Measurements from ENCODE around the gene DNM3.
"Not testable (repeated sequence)": the region's sequence is repeated elsewhere in the genome, so short reads cannot be mapped to it uniquely, and the experiment has no call there.

Gene DNM3

DNA sequence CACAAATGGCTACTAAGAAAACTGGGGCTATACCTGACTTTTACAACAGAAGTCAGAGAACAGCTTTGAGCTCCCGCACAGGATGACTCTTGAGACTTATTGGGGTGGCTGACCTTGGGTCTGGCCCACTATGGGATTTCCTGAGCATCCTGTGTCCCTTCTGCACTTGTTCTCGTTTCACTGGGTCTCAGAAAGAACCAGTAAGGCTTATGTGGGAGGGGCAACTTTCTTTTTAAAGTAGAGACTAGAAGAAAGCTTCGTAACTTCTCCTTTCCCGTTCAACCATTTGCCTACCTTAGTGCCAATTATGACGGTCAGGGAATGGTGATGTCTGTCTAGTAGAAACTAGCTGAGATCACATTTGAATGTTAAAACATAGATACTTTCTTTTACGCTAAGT lies 519.7 kb downstream of the DNM3 start:
- DNase-seq (ENCODE audit: low read depth), result no peak

DNA sequence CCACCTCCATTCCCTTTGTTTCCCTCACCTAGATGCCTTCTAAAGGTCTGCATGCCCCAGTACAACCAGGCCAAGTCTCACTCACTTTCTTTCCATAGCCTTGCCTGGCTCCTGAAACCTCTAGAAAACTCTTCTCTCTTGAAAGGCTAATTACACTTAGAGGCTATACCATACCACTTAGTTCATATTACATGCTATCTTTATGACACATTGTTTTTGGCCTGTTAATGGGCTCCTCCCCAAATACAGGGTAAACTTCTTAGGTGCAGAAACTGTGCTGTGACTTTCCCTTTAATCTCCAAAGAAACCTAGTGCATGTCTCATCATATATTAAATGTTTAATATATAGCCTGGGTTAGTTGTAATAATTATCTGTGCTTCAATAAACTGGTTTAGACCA lies 522.6 kb downstream of the DNM3 start:
- DNase-seq (ENCODE audit: low read depth), result no peak

DNA sequence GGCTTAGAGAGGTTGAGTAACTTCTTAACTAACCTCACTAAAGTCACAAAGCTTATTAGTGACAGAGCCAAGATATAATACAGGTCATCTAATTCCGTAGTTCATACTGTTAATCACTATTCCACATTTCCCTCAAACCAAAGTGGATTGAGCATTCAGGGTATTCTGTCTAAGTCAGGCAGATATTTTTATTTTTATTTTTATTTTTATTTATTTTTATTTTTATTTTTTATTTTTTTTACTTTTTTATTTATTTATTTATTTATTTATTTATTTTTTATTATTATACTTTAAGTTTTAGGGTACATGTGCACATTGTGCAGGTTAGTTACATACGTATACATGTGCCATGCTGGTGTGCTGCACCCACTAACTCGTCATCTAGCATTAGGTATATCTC lies 530.3 kb downstream of the DNM3 start:
- DNase-seq (ENCODE audit: low read depth), result not testable (repeated sequence)

DNA sequence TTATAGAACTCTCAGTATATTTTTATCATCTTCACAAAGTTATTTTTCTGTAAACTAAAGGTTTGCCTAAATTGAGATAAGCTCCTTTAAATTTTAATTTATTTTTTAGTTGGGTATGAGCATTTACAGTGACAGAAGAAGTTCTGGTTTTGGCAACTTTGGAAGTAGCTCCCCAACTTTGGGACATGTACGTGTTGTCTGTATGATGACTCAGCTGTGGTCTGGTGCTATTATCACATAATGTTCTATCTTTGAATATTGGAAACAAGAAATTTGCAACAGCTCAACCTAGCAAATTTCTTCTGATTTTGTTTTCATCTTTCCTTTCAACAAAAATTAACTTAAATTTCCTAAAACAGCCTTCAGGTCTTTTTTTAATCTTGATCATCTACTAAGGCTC lies 532.6 kb downstream of the DNM3 start:
- no peak for DNase-seq (ENCODE audit: low read depth)

DNA sequence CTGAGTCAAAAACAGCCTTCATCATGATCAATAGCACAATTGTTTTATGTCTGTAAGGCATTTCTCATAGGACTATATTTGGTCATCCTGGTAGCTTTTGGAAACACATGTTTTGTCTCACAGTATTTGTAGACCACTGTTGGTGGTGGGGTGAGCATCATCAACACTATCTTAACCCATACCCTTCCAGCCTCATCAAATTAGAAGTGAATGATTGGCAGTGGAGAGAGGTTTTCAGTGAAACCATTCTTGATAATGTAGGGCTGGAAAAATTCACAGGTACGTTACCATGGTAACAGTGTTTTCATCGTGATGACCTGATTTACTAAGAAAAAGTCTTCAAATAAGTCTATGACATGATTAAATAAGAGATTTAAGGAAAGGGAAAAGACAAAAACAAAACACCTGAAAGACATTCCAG lies 533.9 kb downstream of the DNM3 start:
- DNase-seq (ENCODE audit: low read depth), result no peak

DNA sequence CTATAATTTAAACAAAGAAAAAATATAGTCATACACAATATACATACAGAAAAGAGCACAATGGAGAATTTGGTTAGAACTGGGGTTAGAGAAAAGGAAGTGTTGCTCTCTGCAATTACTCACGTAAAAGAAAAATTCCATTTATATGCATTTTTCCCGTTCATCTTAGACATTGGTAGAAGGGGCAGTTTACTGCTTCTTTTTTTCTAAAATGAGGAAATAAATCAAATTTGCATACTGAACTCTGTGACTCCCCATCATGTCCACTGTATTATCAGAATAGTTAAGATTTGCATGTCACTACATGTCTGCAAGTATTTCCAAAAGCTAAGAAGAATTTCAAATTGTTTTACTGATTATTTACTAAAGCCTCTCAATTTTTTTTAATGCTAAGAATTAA lies 535.1 kb downstream of the DNM3 start:
- DNase-seq (ENCODE audit: low read depth), result no peak

DNA sequence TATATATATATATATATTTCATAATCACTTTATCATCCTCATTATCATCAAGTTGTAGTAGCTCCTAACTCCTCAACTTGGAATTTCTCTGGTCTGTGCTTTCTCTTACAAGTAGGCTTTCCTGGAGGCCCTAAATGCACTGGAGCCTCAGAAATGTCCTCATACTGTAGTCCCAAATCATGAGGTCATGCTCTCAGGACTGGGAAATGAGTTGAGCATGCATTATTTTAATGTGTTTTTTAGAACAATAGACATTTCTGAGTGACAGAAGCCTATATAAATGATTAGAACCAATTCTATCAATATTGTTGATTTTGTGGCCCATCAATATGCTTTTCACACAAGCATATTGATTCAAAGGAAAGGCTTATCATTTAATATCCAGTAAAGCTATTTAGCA lies 536.3 kb downstream of the DNM3 start:
- no peak for DNase-seq (ENCODE audit: low read depth)

DNA sequence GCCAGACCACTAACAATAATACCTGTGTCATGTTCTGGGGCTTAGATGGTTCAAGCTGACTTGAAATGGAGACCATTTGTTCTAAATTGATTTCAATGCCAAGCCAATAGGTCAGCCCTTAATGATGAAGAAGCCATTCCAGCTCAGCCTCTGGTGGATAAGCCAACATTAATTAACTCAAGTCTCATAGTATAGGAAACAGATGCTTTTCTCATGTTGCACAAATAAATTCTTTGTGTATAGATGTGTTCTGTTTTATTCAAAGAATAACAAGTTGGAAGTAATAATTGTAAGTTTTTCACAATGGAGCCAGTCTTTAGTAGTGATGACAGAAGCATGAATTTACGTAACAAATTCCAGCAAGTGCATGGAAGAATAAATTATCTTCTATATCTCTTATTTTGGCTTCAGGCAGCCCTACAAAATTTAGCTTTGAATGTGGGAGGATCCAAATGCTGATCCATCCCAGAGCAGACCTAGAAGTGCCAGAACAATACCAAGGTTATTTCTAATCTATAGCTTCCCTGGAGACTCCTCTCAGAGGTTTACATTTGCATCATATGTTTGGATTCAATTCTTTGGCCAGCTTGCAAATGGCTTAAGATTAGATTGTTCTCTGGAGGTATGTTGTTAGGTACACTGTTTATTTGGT lies 536.9 kb downstream of the DNM3 start:
- no peak for DNase-seq (ENCODE audit: low read depth)

DNA sequence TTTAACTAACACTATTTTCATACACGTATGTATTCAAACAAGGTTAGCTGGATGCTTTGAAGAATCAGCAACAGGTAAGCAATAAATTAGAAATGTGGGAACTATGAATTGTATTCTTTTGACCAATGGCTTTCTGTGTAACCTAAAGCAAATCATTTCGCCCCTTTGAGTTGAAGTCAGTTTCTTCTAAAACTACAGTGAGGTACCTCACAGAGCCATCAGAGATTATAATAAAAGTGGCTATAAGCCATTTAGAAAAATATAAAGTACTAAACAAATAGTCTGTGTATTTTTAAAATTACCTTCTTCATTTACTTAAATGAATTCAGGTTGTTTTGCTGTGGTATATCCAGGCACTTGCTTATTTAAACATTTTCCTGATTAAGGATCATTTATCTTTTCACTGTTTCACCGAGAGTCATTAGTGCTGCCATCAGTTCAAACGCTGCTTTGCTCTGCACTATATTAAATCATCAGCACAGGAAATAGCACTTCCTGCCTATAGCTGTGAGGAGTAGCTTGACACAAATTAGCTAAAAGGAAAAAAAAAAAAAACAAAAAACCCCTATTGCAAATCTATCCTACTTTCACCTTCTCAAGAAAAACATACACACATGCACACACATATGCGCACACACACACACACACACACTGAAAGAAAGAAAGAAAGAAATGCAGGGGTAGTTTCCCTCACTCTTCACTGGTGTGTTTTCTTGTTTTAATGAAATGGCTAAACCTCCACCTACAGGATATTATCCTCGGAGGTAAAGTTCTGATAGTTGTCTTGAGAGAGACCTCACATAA lies 539.3 kb downstream of the DNM3 start:
- no peak for DNase-seq (ENCODE audit: low read depth)

DNA sequence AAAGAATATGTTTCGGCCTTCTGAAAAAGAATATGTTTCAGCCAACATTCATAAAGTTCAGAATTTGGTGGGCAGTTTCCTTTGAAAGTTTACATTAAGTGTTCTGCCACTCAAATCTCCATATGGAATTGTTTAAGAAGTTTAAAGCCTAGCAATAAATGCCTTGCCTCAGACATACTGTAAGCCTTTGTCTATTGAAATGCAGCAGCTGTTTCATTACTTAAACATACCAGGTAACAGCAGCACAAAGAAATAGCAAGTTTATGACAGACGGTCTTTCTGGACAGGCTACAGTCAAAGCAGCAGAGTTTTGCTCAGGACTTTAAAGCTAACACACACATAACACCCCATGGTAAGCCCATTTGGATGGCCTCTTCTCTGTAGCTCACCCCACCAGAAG lies 540.6 kb downstream of the DNM3 start:
- DNase-seq (ENCODE audit: low read depth), result no peak

DNA sequence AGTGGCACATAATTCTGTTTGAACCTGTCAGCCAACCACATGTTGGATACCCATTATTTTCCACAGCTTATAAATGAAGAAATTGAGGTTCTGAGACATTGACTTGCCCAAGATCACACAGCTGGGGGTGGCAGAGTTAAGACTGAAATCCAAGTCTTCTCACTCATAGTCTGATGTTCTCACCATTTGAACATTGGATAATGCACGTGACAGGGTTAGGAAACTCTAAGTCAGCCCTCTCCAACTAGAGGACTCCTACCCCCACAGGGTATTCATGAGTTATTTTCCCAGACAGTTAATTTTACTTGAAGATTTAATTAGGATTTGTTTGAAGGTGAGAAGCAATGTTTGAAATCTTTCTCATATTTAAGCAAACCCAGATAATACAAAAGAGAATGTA lies 541.1 kb downstream of the DNM3 start:
- DNase-seq (ENCODE audit: low read depth), result no peak

DNA sequence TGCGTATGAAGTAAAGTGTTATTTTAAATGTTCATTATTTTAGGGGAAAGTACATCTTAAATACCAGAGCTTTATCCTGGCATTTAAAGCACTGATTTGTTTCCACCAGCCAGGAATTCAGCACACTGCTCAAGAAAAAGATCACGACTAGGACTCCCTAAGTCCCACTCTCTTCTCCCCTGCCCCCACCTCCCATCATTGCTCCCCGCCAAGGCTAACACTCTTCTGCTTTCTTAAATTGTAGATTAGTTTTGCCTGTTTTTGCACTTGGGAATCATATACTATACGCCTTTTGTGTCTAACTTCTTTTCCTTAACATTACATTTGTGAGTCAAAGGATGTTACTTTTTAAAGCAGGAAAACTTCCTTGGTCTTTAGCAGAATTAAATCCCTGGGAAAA lies 541.7 kb downstream of the DNM3 start:
- DNase-seq (ENCODE audit: low read depth), result no peak

DNA sequence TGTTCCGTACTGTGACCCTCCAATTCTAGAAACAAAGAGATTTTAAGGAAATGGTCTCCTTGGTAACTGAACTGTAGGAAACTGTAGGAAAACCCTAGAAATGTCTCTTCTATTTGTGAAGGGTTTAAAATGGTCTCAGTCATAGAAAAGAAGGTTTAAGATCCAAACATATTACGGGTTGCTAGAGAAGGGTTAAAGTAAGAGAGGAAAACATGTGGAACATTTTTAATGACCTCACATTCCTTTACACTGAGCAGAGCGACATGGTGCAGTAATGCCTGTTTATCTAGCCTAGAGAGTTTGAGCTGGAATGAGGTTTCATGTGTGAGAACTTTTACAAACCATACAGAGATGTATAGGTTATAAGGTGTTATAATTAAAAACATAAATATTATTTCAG lies 542.2 kb downstream of the DNM3 start:
- no peak for DNase-seq (ENCODE audit: low read depth)

DNA sequence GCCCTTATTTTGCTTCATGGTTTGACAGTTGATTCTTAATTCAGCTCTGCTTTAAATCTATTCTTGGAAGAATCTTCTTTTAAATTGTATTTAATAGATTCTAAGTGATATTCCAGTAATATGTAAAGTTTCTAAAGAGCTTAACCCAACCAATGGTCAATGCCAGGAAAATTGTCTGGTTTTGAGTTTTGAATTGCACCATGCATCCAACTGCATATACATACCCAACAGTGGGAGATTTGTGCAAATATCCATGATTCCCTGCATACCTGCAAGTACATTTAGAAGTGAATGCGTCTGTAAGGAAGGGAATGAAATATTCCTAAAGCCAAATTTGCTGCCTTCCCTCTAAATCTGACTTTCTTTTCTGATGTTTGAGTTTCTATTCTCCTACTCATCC lies 543.4 kb downstream of the DNM3 start:
- no peak for DNase-seq (ENCODE audit: low read depth)

DNA sequence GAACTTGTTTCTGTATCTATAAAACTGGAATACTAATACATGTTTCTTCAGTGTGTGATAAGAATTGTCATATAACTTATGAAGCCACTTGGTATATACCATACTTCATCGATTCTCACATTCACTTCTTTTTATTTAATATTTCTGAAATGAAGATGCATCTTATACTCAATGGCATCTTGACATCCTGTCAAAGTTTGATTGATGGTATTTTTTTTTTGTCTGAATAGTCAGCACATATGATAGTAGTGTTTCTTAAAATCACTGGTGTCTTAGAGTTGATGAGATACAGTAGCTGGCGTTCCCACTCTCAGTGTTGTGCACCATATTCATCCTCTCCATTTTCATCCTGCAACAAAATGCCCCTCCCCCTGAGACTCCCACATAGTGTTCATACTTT lies 544.7 kb downstream of the DNM3 start:
- DNase-seq (ENCODE audit: low read depth), result no peak

DNA sequence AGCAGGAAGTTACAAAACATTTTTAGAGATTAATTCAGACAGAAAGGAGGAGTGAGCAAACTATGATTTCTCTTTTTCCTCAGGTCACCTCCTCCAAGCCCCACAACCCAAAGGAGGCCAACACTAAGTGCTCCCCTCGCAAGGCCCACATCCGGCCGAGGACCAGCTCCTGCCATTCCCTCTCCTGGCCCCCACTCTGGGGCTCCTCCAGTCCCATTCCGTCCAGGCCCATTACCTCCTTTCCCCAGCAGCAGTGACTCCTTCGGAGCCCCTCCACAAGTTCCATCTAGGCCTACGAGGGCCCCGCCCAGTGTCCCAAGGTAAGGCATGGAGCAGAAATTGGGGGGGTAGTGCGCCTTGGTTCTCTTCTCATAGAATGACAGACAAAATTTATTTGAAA lies 547.2 kb downstream of the DNM3 start:
- DNase-seq (ENCODE audit: low read depth), result no peak

DNA sequence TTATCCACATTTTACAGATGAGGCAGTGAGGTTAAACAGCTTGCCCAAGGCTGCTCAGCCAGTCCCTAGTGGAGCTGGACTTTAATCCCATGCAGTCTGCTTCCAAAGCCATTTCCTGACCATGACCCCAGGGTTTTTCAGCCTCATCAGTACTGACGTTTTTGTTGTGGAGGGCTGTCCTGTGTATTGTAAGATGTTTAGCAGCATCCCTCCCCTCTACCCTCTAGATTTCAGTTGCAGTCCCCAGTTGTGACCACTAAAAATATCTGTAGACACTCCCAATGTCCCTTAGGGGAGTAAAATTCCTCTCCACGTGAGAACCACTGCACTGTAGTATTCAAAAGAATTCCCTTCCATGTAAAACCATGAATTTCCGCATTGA lies 549.0 kb downstream of the DNM3 start:
- no peak for DNase-seq (ENCODE audit: low read depth)

DNA sequence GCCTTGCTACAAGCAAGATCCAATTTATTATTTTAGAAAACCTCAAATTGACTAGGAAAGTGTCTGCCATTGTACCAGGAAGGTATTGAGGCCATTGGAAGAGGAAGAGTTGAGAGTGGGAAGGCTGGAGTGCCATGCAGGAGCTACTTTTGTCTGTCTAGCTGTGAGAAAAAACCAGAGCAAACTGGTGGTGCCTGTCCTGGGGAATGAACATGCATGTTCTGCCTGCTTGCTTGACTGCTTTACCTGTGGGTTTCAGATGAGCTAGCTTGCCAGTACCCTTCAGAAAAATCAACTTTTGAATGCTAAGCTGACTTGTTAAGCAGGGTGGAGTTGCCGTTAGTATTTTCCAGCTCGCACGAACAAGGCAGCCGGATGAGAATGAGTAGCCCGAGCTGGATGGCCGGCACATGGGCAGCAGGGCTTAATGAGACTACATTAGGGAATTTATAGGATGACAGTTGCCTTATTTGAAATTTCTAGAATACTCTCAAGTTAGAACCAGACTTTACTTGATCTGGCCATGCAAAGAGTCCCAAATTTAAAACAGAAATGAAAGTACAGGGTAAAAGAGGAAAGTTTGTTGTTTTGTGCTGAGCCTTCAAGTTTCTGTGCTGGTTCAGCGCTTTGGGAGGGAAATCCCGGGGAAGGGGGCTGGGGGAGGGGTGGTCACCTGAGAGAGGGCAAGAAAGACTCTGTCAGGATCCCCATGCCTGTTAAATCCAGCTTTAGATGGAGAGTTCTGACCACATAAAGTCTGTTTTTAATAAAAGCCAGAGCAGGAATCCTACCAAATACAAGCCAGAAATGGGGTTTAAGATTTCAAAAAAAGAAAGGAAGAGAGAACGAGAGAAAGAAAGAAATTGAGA lies 549.6 kb downstream of the DNM3 start:
- DNase-seq (ENCODE audit: low read depth), result no peak

DNA sequence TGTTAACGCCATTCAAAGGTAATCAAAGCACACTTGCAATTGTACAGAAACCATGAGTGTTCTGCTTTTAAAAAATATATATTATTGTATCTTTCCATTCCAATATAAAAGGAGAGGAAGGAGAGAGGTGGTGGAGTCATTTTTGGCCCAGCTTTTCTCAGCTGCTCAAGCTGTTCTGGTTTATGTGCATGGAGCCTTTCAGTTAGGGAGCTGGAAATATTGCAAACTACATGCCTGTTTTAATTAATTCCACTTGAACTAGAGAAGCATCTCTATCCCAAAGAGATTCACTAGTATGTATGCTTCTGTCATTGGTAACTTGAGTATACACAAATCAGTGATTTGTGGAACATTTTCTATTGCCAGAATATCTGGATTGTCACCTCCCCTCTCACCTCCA lies 550.7 kb downstream of the DNM3 start:
- no peak for DNase-seq (ENCODE audit: low read depth)

DNA sequence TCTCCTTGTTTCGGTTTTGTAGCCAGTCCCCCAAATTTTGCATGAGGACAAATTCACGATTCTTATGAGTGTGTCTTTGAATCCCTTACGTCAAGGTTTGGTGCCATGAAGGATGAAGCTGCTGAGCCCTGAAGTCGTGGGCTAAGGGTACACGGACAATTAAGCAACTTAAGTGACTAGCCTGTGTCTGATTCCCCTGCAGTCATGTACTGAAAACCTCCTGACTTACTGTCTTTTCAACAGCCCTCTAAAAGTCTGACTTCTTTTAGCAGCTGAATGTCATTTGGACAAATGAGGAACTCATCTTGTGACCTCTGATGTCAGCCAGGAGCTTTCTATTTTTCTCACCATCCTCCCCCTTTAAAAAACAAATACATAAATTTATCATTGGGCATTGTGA lies 552.1 kb downstream of the DNM3 start:
- DNase-seq (ENCODE audit: low read depth), result no peak

DNA sequence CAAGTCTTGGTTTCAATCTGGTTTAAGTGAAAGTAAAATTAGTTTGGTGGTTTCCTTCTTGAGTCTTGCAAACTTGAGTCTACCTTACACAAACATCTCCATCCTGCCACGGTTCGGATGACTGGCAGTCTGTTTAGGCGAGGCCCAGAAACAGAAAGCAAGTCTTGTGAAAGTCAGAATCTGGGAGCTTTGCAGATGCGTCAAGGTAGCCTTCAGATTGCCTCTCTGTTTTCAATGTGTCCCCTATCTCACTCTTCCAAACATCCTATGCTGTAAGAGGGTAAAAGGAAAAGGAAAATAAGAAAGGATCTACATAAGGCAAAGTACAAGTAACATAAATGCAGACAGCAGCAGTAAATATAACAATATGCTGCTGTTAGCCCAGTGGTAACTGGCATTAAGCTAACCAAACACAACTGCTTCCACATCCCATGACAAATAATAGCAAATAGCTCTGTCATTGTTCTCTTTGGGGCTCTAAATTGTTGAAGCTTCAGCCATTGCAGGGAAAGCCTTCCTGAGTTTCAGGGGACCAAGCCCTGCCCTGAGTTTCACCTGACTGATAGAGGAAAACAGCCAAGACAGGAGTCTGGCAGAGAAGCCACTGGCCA lies 552.9 kb downstream of the DNM3 start:
- DNase-seq (ENCODE audit: low read depth), result peak; percentile 13

DNA sequence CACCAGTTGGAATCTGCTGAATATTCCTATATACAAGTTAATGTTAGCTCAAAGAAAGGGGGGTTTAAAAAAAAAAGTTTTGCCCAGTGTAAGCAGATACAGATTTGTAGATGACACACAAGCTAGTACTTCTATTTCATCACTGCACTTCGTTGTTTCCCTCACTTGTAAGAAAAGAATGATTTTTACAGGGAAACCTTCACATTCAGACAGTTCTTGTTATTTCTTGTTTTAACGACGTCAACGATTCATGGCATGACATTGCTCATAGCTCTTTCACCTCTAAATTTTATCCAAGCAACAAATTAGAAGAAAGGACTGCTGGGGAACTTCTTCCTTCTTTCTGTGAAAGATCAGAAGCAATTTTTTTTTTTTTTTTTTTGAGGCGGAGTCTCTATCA lies 553.5 kb downstream of the DNM3 start:
- no peak for DNase-seq (ENCODE audit: low read depth)

DNA sequence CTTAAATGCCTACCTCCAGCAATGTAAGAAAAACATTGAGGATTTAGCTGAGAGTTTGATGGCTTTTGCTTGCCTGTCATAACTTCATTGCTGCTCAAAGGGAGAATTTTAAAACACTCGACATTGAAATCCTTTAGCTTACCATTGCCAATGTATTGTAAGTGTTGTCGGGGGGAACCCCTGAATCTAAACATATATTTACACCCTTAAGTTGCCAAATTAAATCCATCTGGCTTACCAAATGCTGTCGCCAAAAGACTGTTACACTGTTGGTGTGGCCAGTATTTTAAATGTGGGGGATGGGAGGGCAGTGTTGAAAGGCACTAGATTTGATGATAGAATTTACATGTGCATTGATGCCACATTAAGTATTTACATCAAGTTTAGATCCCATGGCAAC lies 554.3 kb downstream of the DNM3 start:
- no peak for DNase-seq (ENCODE audit: low read depth)
